H54 (cell line): ENCODE measurements around the gene BICC1.

Experiments
- DNase-seq: peaks from one replicate; pipeline ENCODE4 v3.0.0; 2011; ENCODE audit warnings: low spot score, mixed read lengths; ENCODE audit not compliant: insufficient read length
- FAIRE-seq: peaks from 3 replicates; lab custom pipeline; 2011; peaks lifted over from hg19 to GRCh38; lab: Jason Lieb, UNC
- POLR2A ChIP-seq: IDR thresholded peaks from 2 replicates; pipeline ENCODE4 v1.6.1; 2011; ENCODE audit warnings: low read depth, mild to moderate bottlenecking, low read length

The BICC1 gene

GRCh38 chr10:58565271-58565670 is 52.6 kb downstream of the BICC1 start:
- FAIRE-seq (no peak), DNase-seq (no peak)
- no peak for TF ChIP-seq POLR2A

- DNase-seq (no peak), FAIRE-seq (no peak)
- TF ChIP-seq POLR2A = no peak
Observed at GRCh38 chr10:58567652-58568051, 55.0 kb downstream of the BICC1 start.

- no peak for DNase-seq
- peak; percentile 41 for FAIRE-seq
- TF ChIP-seq POLR2A = no peak
Observed at GRCh38 chr10:58568428-58568935, 55.8 kb downstream of the BICC1 start.

GRCh38 chr10:58570307-58570723 is 57.6 kb downstream of the BICC1 start:
- no peak for TF ChIP-seq POLR2A
- FAIRE-seq = peak; percentile 62
- DNase-seq = no peak

GRCh38 chr10:58570979-58571378 is 58.3 kb downstream of the BICC1 start:
- no peak for DNase-seq
- FAIRE-seq = no peak
- no peak for TF ChIP-seq POLR2A

GRCh38 chr10:58573144-58573543 is 60.5 kb downstream of the BICC1 start:
- FAIRE-seq (no peak), DNase-seq (no peak)
- no peak for TF ChIP-seq POLR2A

- TF ChIP-seq POLR2A = no peak
- FAIRE-seq (peak; percentile 6), DNase-seq (no peak)
Observed at GRCh38 chr10:58574058-58574457, 61.4 kb downstream of the BICC1 start.

- no peak for TF ChIP-seq POLR2A
- DNase-seq = no peak
- FAIRE-seq = no peak
Observed at GRCh38 chr10:58575491-58575890, 62.8 kb downstream of the BICC1 start.

GRCh38 chr10:58576751-58577436 is 64.2 kb downstream of the BICC1 start:
- FAIRE-seq = peak; percentile 20
- TF ChIP-seq POLR2A = no peak
- no peak for DNase-seq

GRCh38 chr10:58577437-58577777 is 64.7 kb downstream of the BICC1 start:
- DNase-seq (no peak), FAIRE-seq (no peak)
- TF ChIP-seq POLR2A = no peak

- DNase-seq (no peak), FAIRE-seq (no peak)
- TF ChIP-seq POLR2A = no peak
Observed at GRCh38 chr10:58578366-58578765, 65.7 kb downstream of the BICC1 start.

- no peak for TF ChIP-seq POLR2A
- FAIRE-seq = no peak
- no peak for DNase-seq
Observed at GRCh38 chr10:58579011-58579655, 66.5 kb downstream of the BICC1 start.

GRCh38 chr10:58582045-58582444 is 69.4 kb downstream of the BICC1 start:
- FAIRE-seq (no peak), DNase-seq (no peak)
- TF ChIP-seq POLR2A = no peak

GRCh38 chr10:58585435-58585834 is 72.8 kb downstream of the BICC1 start:
- TF ChIP-seq POLR2A = no peak
- FAIRE-seq = no peak
- no peak for DNase-seq
